NOMO-1 (cell line): ENCODE results near the gene TRPC3.

Experiments used
- DNase-seq, 2 experiments: peaks; one replicate each; lab custom pipeline; 2025; ENCODE audit not compliant: unreplicated experiment in 2 of 2; lab: John Stamatoyannopoulos, UW

Gene TRPC3

GRCh38 chr4:121876070-121876469 is 75.8 kb downstream of the TRPC3 start:
- no peak for DNase-seq

GRCh38 chr4:121875652-121876051 is 76.2 kb downstream of the TRPC3 start:
- DNase-seq = no peak

GRCh38 chr4:121873604-121874003 is 78.3 kb downstream of the TRPC3 start:
- no peak for DNase-seq

- DNase-seq = peak; percentile 90 to 93
Observed at GRCh38 chr4:121869841-121870822, 81.7 kb downstream of the TRPC3 start, which contains the start of gene BBS7. BBS7 (minus strand) TSS chr4:121870474; CDS start chr4:121870313, 161 bp downstream.

GRCh38 chr4:121863799-121864198 is 88.1 kb downstream of the TRPC3 start:
- DNase-seq = no peak

- DNase-seq = no peak
Observed at GRCh38 chr4:121861426-121861825, 90.4 kb downstream of the TRPC3 start.

- no peak for DNase-seq
Observed at GRCh38 chr4:121860121-121860520, 91.7 kb downstream of the TRPC3 start.

GRCh38 chr4:121851354-121851753 is 100.5 kb downstream of the TRPC3 start:
- no peak for DNase-seq

GRCh38 chr4:121846662-121847061 is 105.2 kb downstream of the TRPC3 start:
- no peak for DNase-seq

GRCh38 chr4:121842862-121843261 is 109.0 kb downstream of the TRPC3 start:
- no peak for DNase-seq

GRCh38 chr4:121838136-121838535 is 113.7 kb downstream of the TRPC3 start:
- DNase-seq = peak in 1 of 2 experiments; percentile 41

- DNase-seq = no peak
Observed at GRCh38 chr4:121829511-121829910, 122.3 kb downstream of the TRPC3 start.
